ENCODE measurements around the gene SGMS1.
A peak's percentile ranks its signal among the peaks of the same experiment; 100 is the strongest.
"Not testable (repeated sequence)": the region's sequence is repeated elsewhere in the genome, so short reads cannot be mapped to it uniquely, and the experiment has no call there.

Gene SGMS1

DNA sequence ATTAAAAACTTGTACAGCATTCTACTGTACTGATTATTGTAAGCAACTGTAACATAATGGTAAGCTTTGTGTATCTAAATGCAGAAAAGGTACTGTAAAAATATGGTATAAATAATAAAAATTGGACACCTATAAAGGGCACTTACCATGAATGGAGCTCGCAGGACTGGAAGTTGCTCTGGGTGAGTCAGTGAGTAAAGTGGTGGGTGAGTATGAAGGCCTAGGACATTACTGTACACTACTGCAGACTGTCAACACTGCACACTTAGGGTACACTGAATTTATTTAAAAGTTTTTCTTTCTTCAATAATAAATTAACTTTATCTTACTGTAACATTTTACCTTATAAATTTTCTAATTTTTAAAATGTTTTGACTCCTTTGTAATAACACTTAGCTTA, 253.8 kb downstream of the SGMS1 start:
- Histone ChIP-seq H3K79me2 (ENCODE audit: control insufficient read depth, low read length) (no peaks in the 10 kb centered on the region), H4K20me1 (ENCODE audit: control insufficient read depth, insufficient read depth, low read depth, low read length) (no peaks in the 10 kb centered on the region), H3K4me3 (ENCODE audit: low read length) (no peak overlapping the region), H3K4me1 (ENCODE audit: control insufficient read depth, low read length) (peaks cover 5% of the 10 kb centered on the region), H3K9me2 (replicated peaks; ENCODE audit: control insufficient read depth, low read length) (no peaks in the 10 kb centered on the region), H3K4me2 (ENCODE audit: low read length) (no peak overlapping the region), H3K36me3 (ENCODE audit: control insufficient read depth, low read length) (no peaks in the 10 kb centered on the region), H3F3A (ENCODE audit: control insufficient read depth, insufficient read depth) (no peaks in the 10 kb centered on the region), H3K27me3 (ENCODE audit: control insufficient read depth, low read length) (no peaks in the 10 kb centered on the region), H3K9me3 (ENCODE audit: control insufficient read depth, insufficient read depth, low read length) (no peaks in the 10 kb centered on the region), H3K27ac (ENCODE audit: low read depth, low read length) (no peak overlapping the region)
- TF ChIP-seq EZH2phosphoT487 (IDR thresholded peaks at IDR 0.05; ENCODE audit: borderline replicate concordance, low read length): no peak
- TF ChIP-seq, protein P1, sequence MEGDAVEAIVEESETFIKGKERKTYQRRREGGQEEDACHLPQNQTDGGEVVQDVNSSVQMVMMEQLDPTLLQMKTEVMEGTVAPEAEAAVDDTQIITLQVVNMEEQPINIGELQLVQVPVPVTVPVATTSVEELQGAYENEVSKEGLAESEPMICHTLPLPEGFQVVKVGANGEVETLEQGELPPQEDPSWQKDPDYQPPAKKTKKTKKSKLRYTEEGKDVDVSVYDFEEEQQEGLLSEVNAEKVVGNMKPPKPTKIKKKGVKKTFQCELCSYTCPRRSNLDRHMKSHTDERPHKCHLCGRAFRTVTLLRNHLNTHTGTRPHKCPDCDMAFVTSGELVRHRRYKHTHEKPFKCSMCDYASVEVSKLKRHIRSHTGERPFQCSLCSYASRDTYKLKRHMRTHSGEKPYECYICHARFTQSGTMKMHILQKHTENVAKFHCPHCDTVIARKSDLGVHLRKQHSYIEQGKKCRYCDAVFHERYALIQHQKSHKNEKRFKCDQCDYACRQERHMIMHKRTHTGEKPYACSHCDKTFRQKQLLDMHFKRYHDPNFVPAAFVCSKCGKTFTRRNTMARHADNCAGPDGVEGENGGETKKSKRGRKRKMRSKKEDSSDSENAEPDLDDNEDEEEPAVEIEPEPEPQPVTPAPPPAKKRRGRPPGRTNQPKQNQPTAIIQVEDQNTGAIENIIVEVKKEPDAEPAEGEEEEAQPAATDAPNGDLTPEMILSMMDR (IDR thresholded peaks at IDR 0.05; ENCODE audit: low read depth, low read length, poor library complexity, severe bottlenecking): no peak

DNA sequence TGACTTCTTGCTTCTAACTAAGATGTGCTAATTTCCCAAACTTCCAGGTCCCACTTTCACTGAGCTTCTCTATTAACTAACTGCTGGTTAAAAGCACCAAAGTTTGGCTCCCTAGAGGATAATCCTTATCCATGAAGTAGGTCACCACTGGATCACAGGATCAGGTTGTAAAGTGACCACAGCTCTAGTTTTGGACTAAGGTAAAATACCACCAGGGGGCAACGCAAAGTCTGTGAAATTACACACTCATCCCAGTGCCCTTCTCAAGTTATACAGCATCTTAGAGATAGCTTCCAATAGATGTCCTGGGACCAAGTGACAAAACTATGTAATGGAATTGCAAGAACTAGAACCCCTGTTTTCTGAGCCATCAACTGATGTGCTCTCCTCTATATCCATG, 256.0 kb downstream of the SGMS1 start:
- Histone ChIP-seq H3K4me2 (ENCODE audit: low read length) (no peak overlapping the region), H3K4me3 (ENCODE audit: low read length) (no peak overlapping the region), H3K36me3 (ENCODE audit: control insufficient read depth, low read length) (no peaks in the 10 kb centered on the region), H3K4me1 (ENCODE audit: control insufficient read depth, low read length) (peaks cover 22% of the 10 kb centered on the region), H3K27me3 (ENCODE audit: control insufficient read depth, low read length) (no peaks in the 10 kb centered on the region), H3K27ac (ENCODE audit: low read depth, low read length) (no peak overlapping the region), H3K9me2 (replicated peaks; ENCODE audit: control insufficient read depth, low read length) (no peaks in the 10 kb centered on the region), H3K79me2 (ENCODE audit: control insufficient read depth, low read length) (no peaks in the 10 kb centered on the region), H3F3A (ENCODE audit: control insufficient read depth, insufficient read depth) (peaks cover 13% of the 10 kb centered on the region), H3K9me3 (ENCODE audit: control insufficient read depth, insufficient read depth, low read length) (no peaks in the 10 kb centered on the region), H4K20me1 (ENCODE audit: control insufficient read depth, insufficient read depth, low read depth, low read length) (no peaks in the 10 kb centered on the region)
- no peak for TF ChIP-seq EZH2phosphoT487 (IDR thresholded peaks at IDR 0.05; ENCODE audit: borderline replicate concordance, low read length)
- TF ChIP-seq, protein P1 (IDR thresholded peaks at IDR 0.05; ENCODE audit: low read depth, low read length, poor library complexity, severe bottlenecking): peak; percentile 69

- H3K4me3 ChIP-seq (ENCODE audit: low read length); H3K27ac ChIP-seq (ENCODE audit: low read depth, low read length); H3K4me2 ChIP-seq (ENCODE audit: low read length); H3K9me2 ChIP-seq (replicated peaks; ENCODE audit: control insufficient read depth, low read length); H3K36me3 ChIP-seq (ENCODE audit: control insufficient read depth, low read length); H4K20me1 ChIP-seq (ENCODE audit: control insufficient read depth, insufficient read depth, low read depth, low read length); H3K27me3 ChIP-seq (ENCODE audit: control insufficient read depth, low read length); H3K79me2 ChIP-seq (ENCODE audit: control insufficient read depth, low read length); H3K9me3 ChIP-seq (ENCODE audit: control insufficient read depth, insufficient read depth, low read length): not testable (repeated sequence)
- peaks cover 35% of the 10 kb centered on the region for H3K4me1 ChIP-seq (ENCODE audit: control insufficient read depth, low read length)
- peaks cover 26% of the 10 kb centered on the region for H3F3A ChIP-seq (ENCODE audit: control insufficient read depth, insufficient read depth)
These were observed 257.3 kb downstream of the SGMS1 start for GRCh38 chr10:50366421-50366820.

- Histone ChIP-seq H3F3A (ENCODE audit: control insufficient read depth, insufficient read depth) (peaks cover 33% of the 10 kb centered on the region), H3K36me3 (ENCODE audit: control insufficient read depth, low read length) (peaks cover 14% of the 10 kb centered on the region), H3K27ac (ENCODE audit: low read depth, low read length) (peak overlapping the region; percentile 95), H3K4me1 (ENCODE audit: control insufficient read depth, low read length) (peaks cover 38% of the 10 kb centered on the region), H3K4me3 (ENCODE audit: low read length) (peak overlapping the region; percentile 43), H3K4me2 (ENCODE audit: low read length) (peak overlapping the region; percentile 89), H3K79me2 (ENCODE audit: control insufficient read depth, low read length) (peaks cover 21% of the 10 kb centered on the region)
- H3K9me2 ChIP-seq (replicated peaks; ENCODE audit: control insufficient read depth, low read length); H3K27me3 ChIP-seq (ENCODE audit: control insufficient read depth, low read length); H3K9me3 ChIP-seq (ENCODE audit: control insufficient read depth, insufficient read depth, low read length); H4K20me1 ChIP-seq (ENCODE audit: control insufficient read depth, insufficient read depth, low read depth, low read length): not testable (repeated sequence)
These were observed 259.0 kb downstream of the SGMS1 start for GRCh38 chr10:50364730-50365129.

Measured in DOHH2 (cell line).